Upper lobe of left lung (tissue), 6 donors: Measurements from ENCODE around the gene LY6G6D. TPM values are rescaled to one million over a fixed set of nuclear protein-coding genes. Genes with fewer than 3 reads are reported as not detected.

Source experiments
- ATAC-seq, 2 donors: fragments of 200-7000 bp; cut with Tn5 transposase; one replicate each; pipeline ENCODE4 v1.9.1; 2022; ENCODE audit warnings: mild to moderate bottlenecking in 2 of 2, moderate library complexity in 2 of 2; ENCODE audit not compliant: low FRiP score in 2 of 2
- DNase-seq, 2 donors: peaks; one replicate each; pipeline ENCODE4 v3.0.0-alpha.2; 2019 to 2020
- H3K27ac ChIP-seq, 4 donors: fragments of 200-600 bp; sonication (generic); one replicate each; pipeline ENCODE4 v1.5.1; 2016 to 2019
- H3K27me3 ChIP-seq, 4 donors: fragments of 200-600 bp; sonication (generic); one replicate each; pipeline ENCODE4 v1.5.1; 2017 to 2019
- H3K36me3 ChIP-seq, 4 donors: fragments of 200-600 bp; sonication (generic); one replicate each; pipeline ENCODE4 v1.5.1; 2016 to 2019
- H3K4me1 ChIP-seq, 4 donors: fragments of 200-600 bp; sonication (generic); one replicate each; pipeline ENCODE4 v1.5.1; 2018 to 2019
- H3K4me3 ChIP-seq, 4 donors: fragments of 200-600 bp; sonication (generic); one replicate each; pipeline ENCODE4 v1.5.1; 2017 to 2019; ENCODE audit warnings: mild to moderate bottlenecking in 2 of 4, moderate library complexity in 1 of 4
- H3K9me3 ChIP-seq, 4 donors: fragments of 200-600 bp; sonication (generic); one replicate each; pipeline ENCODE4 v1.5.1; 2018 to 2019
- CTCF ChIP-seq, 6 experiments: fragments of 450-650 bp in 4 of 6; fragments of 200-600 bp in 2 of 6; sonication (generic) in 2 of 6; IDR thresholded peaks; one replicate each; pipeline ENCODE4 v1.5.1; 2016 to 2019; ENCODE audit warnings: antibody characterized with exemption in 6 of 6
- EP300 ChIP-seq, 4 donors: sonication (generic); formaldehyde crosslinking; IDR thresholded peaks; one replicate each; pipeline ENCODE4 v1.5.1; 2017; ENCODE audit warnings: antibody characterized with exemption in 4 of 4, control low read depth in 2 of 4
- POLR2A ChIP-seq, 4 donors: fragments of 450-650 bp; IDR thresholded peaks; one replicate each; pipeline ENCODE4 v1.5.1; 2016 to 2017; ENCODE audit warnings: antibody characterized with exemption in 4 of 4, mild to moderate bottlenecking in 2 of 4
- POLR2AphosphoS5 ChIP-seq, 2 donors: sonication (generic); formaldehyde crosslinking; IDR thresholded peaks; one replicate each; pipeline ENCODE4 v1.5.1; 2017; ENCODE audit warnings: antibody characterized with exemption in 2 of 2
- WGBS, 2 donors: methylation state at CpG; one replicate each; pipeline ENCODE4 v1.1.5; 2017 to 2018; 5-methylcytosine and 5-hydroxymethylcytosine counted together
- total RNA-seq, 6 donors: library from RNA; depleted of rRNA in 4 of 6; stranded (reverse); fragments of >200 nt in 4 of 6; gene quantifications; one replicate each; pipeline versions ENCODE4 v1.1.0 to v1.2.1, GENCODE V29; 2016 to 2021
- donor health status: DM: no; HTN: no; CAD: no; lungs with moderate emphysema.
- donor health status: DM: no; HTN: yes; CAD: no; lungs with severe emphysema.

Gene LY6G6D
- total RNA-seq, 6 donors from 2014 or later = not detected

GRCh38 chr6:31729515-31729978 is 14.4 kb downstream of the LY6G6D start:
- ATAC-seq (peak; percentile 92 to 95), DNase-seq (peak; percentile 93 to 95)
- no peak for TF ChIP-seq POLR2A (IDR thresholded peaks at IDR 0.05)
- TF ChIP-seq CTCF (IDR thresholded peaks at IDR 0.05) = peak in 5 of 6 experiments; percentile 1 to 91 (median 68)
- peak; percentile 58 to 75 for TF ChIP-seq POLR2AphosphoS5 (IDR thresholded peaks at IDR 0.05)
- peaks cover 20 to 64% (median 40%) of the 10 kb centered on the region in 4 donors for H3K36me3 ChIP-seq
- H3K9me3 ChIP-seq = no peaks in the 10 kb centered on the region
- WGBS, 2 donors = 0 to 1% methylated on average over 22 to 26 of the region's 29 CpGs
- H3K27me3 ChIP-seq = no peaks in the 10 kb centered on the region
- H3K4me3 ChIP-seq = peak overlapping the region; percentile 76 to 87 (median 82)
- H3K4me1 ChIP-seq = peaks cover 45 to 84% (median 70%) of the 10 kb centered on the region in 4 donors
- H3K27ac ChIP-seq = peak overlapping the region; percentile 87 to 99 (median 94)

- Histone ChIP-seq H3K4me1 (peaks cover 49 to 90% (median 71%) of the 10 kb centered on the region in 4 donors), H3K27ac (peak overlapping the region; percentile 87 to 99 (median 94)), H3K36me3 (peaks cover 20 to 64% (median 40%) of the 10 kb centered on the region in 4 donors), H3K4me3 (peak overlapping the region; percentile 76 to 87 (median 82)), H3K9me3 (no peaks in the 10 kb centered on the region), H3K27me3 (no peaks in the 10 kb centered on the region)
- DNase-seq = peak; percentile 93 to 97
- ATAC-seq = peak; percentile 86 to 91
- 5 to 7% methylated on average over 22 to 39 of the region's 46 CpGs for WGBS, 2 donors
- TF ChIP-seq EP300 (IDR thresholded peaks at IDR 0.05) (no peak), CTCF (IDR thresholded peaks at IDR 0.05) (peak in 2 of 6 experiments; percentile 11 to 37), POLR2AphosphoS5 (IDR thresholded peaks at IDR 0.05) (peak; percentile 70 to 78), POLR2A (IDR thresholded peaks at IDR 0.05) (peak in 3 of 4 donors; percentile 47 to 74 (median 71))
Observed at GRCh38 chr6:31729979-31730630, 15.0 kb downstream of the LY6G6D start.

GRCh38 chr6:31730631-31731086 is 15.5 kb downstream of the LY6G6D start:
- Histone ChIP-seq H3K36me3 (peaks cover 20 to 64% (median 40%) of the 10 kb centered on the region in 4 donors), H3K27ac (peak overlapping the region; percentile 87 to 99 (median 94)), H3K4me3 (peak overlapping the region in 2 of 4 donors; percentile 76 to 80), H3K27me3 (no peaks in the 10 kb centered on the region), H3K4me1 (peaks cover 49 to 88% (median 71%) of the 10 kb centered on the region in 4 donors), H3K9me3 (no peaks in the 10 kb centered on the region)
- ATAC-seq (no peak), DNase-seq (no peak)
- WGBS, 2 donors = 87 to 90% methylated on average over 4 to 11 of the region's 11 CpGs
- TF ChIP-seq POLR2A (IDR thresholded peaks at IDR 0.05) = no peak
- TF ChIP-seq CTCF (IDR thresholded peaks at IDR 0.05) = no peak
- no peak for TF ChIP-seq POLR2AphosphoS5 (IDR thresholded peaks at IDR 0.05)
- no peak for TF ChIP-seq EP300 (IDR thresholded peaks at IDR 0.05)

GRCh38 chr6:31732029-31732428 is 16.9 kb downstream of the LY6G6D start:
- Histone ChIP-seq H3K4me3 (no peak overlapping the region), H3K4me1 (peaks cover 45 to 79% (median 64%) of the 10 kb centered on the region in 4 donors), H3K27me3 (no peaks in the 10 kb centered on the region), H3K9me3 (no peaks in the 10 kb centered on the region), H3K27ac (peak overlapping the region in 2 of 4 donors; percentile 61 to 99), H3K36me3 (peaks cover 20 to 51% (median 39%) of the 10 kb centered on the region in 4 donors)
- 56 to 69% methylated on average over 3 of the region's 3 CpGs for WGBS, 2 donors
- no peak for DNase-seq
- TF ChIP-seq POLR2A (IDR thresholded peaks at IDR 0.05) (no peak), POLR2AphosphoS5 (IDR thresholded peaks at IDR 0.05) (no peak), EP300 (IDR thresholded peaks at IDR 0.05) (no peak), CTCF (IDR thresholded peaks at IDR 0.05) (no peak)
- ATAC-seq = no peak
